ENCODE data around the gene DNAJC12.

DNAJC12 gene

DNA sequence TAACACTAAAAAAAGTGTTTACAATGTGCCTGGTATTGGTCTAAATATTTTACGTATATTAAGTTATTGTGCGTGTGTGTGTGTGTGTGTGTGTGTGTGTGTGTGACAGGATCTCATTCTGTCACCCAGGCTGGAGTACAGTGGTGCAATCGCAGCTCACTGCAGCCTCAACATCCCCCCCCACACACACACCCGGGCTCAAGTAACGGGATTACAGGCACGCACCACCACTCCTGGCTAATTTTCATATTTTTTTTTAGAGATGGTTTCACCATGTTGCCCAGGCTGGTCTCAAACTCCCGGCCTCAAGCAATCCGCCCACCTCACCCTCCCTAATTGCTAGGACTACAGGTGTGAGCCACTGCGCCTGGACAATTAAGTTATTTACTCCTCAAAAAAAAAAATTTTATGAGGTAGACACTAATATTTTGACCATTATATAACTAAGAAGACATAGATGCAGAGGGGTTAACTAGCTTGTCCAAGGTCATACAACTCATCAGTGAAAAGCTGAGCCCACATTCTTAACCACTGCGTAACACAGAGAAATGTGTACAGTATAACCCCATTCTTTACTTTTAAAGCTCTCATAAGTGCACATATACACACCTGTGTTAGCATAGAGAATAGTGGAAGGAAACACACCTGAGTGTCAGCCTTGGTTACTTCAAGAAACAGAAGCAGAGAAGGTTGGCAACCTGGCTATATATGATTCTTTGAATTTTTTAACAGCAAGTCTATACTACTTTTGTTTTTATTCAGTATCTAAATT is 35.0 kb downstream of the DNAJC12 start (continued):
- TF ChIP-seq, protein P1, sequence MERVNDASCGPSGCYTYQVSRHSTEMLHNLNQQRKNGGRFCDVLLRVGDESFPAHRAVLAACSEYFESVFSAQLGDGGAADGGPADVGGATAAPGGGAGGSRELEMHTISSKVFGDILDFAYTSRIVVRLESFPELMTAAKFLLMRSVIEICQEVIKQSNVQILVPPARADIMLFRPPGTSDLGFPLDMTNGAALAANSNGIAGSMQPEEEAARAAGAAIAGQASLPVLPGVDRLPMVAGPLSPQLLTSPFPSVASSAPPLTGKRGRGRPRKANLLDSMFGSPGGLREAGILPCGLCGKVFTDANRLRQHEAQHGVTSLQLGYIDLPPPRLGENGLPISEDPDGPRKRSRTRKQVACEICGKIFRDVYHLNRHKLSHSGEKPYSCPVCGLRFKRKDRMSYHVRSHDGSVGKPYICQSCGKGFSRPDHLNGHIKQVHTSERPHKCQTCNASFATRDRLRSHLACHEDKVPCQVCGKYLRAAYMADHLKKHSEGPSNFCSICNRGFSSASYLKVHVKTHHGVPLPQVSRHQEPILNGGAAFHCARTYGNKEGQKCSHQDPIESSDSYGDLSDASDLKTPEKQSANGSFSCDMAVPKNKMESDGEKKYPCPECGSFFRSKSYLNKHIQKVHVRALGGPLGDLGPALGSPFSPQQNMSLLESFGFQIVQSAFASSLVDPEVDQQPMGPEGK (CRISPR knock-in tag; IDR thresholded peaks at IDR 0.05; ENCODE audit: borderline replicate concordance), result no peak

DNA sequence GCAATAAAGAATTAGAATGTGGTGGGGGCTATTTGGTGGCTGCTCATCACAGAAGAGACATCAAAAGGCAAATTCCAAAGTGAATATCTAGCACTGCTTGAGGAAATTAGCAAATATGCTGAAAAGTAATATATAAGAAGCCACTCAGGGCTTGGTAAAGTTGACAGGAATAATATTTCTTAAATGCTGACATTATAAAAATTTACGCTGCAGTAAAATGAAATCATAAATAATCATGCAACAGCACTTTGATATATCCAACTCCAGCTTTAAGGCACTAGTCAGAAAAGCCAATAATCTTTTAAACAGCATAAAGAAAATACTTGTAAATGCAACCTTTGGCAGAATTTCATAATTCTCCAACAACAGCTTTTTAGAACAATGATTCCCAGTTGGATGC is 36.9 kb downstream of the DNAJC12 start:
- TF ChIP-seq ZNF8 (CRISPR knock-in tag; IDR thresholded peaks at IDR 0.05) (no peak), ZNF70 (CRISPR knock-in tag; IDR thresholded peaks at IDR 0.05) (no peak), BACH2 (CRISPR knock-in tag; IDR thresholded peaks at IDR 0.05; ENCODE audit: borderline replicate concordance) (no peak), ZFP3 (CRISPR knock-in tag; IDR thresholded peaks at IDR 0.05) (no peak)
- no peak for ATAC-seq

DNA sequence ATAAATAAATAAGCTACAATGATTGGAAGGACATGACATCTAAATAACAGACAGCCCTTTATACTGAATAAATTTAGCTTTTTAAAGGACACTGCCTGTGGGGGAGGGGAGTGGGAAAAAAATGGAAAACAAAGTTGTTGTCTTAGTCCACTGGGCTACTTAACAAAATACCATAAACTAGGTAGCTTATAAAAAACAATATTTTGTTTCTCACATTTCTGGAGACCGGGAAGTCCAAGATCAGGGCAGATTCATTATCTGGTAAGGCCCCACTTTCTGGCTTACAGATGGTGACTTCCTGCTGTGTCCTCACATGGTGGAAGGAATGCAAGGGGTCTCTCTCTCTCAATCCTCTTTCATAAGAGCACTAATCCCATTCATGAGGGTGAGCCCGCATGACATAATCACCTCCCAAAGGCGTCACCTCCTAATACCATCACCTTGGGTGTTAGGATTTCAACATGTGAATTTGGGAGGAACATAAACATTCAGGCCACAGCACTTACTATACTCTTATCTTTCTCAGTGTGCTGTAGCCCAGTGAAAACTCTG is 43.0 kb downstream of the DNAJC12 start:
- ATAC-seq, result no peak
- TF ChIP-seq OSR1 (CRISPR knock-in tag; IDR thresholded peaks at IDR 0.05) (no peak), ZNF8 (CRISPR knock-in tag; IDR thresholded peaks at IDR 0.05) (no peak), CSDC2 (CRISPR knock-in tag; IDR thresholded peaks at IDR 0.05) (no peak), PPARA (CRISPR knock-in tag; IDR thresholded peaks at IDR 0.05; ENCODE audit: borderline replicate concordance) (no peak), ZFP3 (CRISPR knock-in tag; IDR thresholded peaks at IDR 0.05) (no peak), TOX (CRISPR knock-in tag; IDR thresholded peaks at IDR 0.05; ENCODE audit: borderline replicate concordance) (no peak), ZFP30 (CRISPR knock-in tag; IDR thresholded peaks at IDR 0.05) (no peak), ZC3H10 (CRISPR knock-in tag; IDR thresholded peaks at IDR 0.05) (no peak), SNAI2 (CRISPR knock-in tag; IDR thresholded peaks at IDR 0.05) (no peak), RARB (CRISPR knock-in tag; IDR thresholded peaks at IDR 0.05) (no peak), ISL1 (CRISPR knock-in tag; IDR thresholded peaks at IDR 0.05) (no peak), ZNF565 (CRISPR knock-in tag; conservative IDR thresholded peaks at IDR 0.05; ENCODE audit: low read depth) (no peak), BACH2 (CRISPR knock-in tag; IDR thresholded peaks at IDR 0.05; ENCODE audit: borderline replicate concordance) (no peak), TCF4 (CRISPR knock-in tag; IDR thresholded peaks at IDR 0.05; ENCODE audit: borderline replicate concordance) (no peak), ESRRG (CRISPR knock-in tag; IDR thresholded peaks at IDR 0.05) (no peak)
- TF ChIP-seq, protein P2, sequence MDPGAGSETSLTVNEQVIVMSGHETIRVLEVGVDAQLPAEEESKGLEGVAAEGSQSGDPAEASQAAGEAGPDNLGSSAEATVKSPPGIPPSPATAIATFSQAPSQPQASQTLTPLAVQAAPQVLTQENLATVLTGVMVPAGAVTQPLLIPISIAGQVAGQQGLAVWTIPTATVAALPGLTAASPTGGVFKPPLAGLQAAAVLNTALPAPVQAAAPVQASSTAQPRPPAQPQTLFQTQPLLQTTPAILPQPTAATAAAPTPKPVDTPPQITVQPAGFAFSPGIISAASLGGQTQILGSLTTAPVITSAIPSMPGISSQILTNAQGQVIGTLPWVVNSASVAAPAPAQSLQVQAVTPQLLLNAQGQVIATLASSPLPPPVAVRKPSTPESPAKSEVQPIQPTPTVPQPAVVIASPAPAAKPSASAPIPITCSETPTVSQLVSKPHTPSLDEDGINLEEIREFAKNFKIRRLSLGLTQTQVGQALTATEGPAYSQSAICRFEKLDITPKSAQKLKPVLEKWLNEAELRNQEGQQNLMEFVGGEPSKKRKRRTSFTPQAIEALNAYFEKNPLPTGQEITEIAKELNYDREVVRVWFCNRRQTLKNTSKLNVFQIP (CRISPR knock-in tag; IDR thresholded peaks at IDR 0.05; ENCODE audit: borderline replicate concordance, low read depth), result no peak
- TF ChIP-seq, protein P3, sequence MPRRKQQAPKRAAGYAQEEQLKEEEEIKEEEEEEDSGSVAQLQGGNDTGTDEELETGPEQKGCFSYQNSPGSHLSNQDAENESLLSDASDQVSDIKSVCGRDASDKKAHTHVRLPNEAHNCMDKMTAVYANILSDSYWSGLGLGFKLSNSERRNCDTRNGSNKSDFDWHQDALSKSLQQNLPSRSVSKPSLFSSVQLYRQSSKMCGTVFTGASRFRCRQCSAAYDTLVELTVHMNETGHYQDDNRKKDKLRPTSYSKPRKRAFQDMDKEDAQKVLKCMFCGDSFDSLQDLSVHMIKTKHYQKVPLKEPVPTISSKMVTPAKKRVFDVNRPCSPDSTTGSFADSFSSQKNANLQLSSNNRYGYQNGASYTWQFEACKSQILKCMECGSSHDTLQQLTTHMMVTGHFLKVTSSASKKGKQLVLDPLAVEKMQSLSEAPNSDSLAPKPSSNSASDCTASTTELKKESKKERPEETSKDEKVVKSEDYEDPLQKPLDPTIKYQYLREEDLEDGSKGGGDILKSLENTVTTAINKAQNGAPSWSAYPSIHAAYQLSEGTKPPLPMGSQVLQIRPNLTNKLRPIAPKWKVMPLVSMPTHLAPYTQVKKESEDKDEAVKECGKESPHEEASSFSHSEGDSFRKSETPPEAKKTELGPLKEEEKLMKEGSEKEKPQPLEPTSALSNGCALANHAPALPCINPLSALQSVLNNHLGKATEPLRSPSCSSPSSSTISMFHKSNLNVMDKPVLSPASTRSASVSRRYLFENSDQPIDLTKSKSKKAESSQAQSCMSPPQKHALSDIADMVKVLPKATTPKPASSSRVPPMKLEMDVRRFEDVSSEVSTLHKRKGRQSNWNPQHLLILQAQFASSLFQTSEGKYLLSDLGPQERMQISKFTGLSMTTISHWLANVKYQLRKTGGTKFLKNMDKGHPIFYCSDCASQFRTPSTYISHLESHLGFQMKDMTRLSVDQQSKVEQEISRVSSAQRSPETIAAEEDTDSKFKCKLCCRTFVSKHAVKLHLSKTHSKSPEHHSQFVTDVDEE (CRISPR knock-in tag; IDR thresholded peaks at IDR 0.05), result no peak

DNA sequence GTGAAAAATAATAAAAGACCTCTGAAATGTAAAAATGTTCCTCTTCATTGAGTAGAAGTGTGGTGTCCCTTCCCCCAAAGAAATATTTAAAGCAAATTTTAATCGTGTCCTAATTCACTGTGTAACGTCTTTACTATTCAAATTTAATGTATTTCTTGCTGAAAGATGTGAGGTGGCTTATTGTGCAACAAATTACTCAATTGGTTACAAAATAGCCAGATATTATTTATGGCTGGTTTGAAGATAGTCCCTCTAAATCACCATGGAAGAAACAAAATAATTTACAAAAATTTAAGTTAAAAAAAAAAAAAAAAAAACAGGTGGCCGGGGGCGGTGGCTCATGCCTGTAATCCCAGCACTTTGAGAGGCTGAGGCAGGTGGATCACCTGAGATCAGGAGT is 43.7 kb downstream of the DNAJC12 start:
- no peak for ATAC-seq
- TF ChIP-seq TCF4 (CRISPR knock-in tag; IDR thresholded peaks at IDR 0.05; ENCODE audit: borderline replicate concordance) (no peak), ZFP30 (CRISPR knock-in tag; IDR thresholded peaks at IDR 0.05) (no peak), ZNF70 (CRISPR knock-in tag; IDR thresholded peaks at IDR 0.05) (no peak), CSDC2 (CRISPR knock-in tag; IDR thresholded peaks at IDR 0.05) (no peak), ARNTL (CRISPR knock-in tag; IDR thresholded peaks at IDR 0.05; ENCODE audit: borderline replicate concordance, low read depth) (no peak), PPARA (CRISPR knock-in tag; IDR thresholded peaks at IDR 0.05; ENCODE audit: borderline replicate concordance) (no peak), ZNF565 (CRISPR knock-in tag; conservative IDR thresholded peaks at IDR 0.05; ENCODE audit: low read depth) (no peak), ESRRG (CRISPR knock-in tag; IDR thresholded peaks at IDR 0.05) (no peak), RARB (CRISPR knock-in tag; IDR thresholded peaks at IDR 0.05) (no peak), ZFP3 (CRISPR knock-in tag; IDR thresholded peaks at IDR 0.05) (no peak), TOX (CRISPR knock-in tag; IDR thresholded peaks at IDR 0.05; ENCODE audit: borderline replicate concordance) (no peak), ISL1 (CRISPR knock-in tag; IDR thresholded peaks at IDR 0.05) (no peak), ZNF8 (CRISPR knock-in tag; IDR thresholded peaks at IDR 0.05) (no peak)
- TF ChIP-seq, protein P3 (CRISPR knock-in tag; IDR thresholded peaks at IDR 0.05), result no peak
- TF ChIP-seq, protein P4, sequence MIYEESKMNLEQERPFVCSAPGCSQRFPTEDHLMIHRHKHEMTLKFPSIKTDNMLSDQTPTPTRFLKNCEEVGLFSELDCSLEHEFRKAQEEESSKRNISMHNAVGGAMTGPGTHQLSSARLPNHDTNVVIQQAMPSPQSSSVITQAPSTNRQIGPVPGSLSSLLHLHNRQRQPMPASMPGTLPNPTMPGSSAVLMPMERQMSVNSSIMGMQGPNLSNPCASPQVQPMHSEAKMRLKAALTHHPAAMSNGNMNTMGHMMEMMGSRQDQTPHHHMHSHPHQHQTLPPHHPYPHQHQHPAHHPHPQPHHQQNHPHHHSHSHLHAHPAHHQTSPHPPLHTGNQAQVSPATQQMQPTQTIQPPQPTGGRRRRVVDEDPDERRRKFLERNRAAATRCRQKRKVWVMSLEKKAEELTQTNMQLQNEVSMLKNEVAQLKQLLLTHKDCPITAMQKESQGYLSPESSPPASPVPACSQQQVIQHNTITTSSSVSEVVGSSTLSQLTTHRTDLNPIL (CRISPR knock-in tag; IDR thresholded peaks at IDR 0.05; ENCODE audit: low read depth), result no peak

All from SK-N-SH treated with all-trans-retinoic acid at 6 μM for 48 hours (cell line).